Neuronal stem cell (in vitro differentiated cells): Measurements from ENCODE around the gene PPP1R8.

Experiments
- DNase-seq: peaks from one replicate; pipeline ENCODE4 v3.0.0-alpha.2; 2013; ENCODE audit warnings: low spot score
- H2AFZ ChIP-seq: one replicate; pipeline ENCODE4 v1.6.1; 2013; ENCODE audit warnings: mild to moderate bottlenecking, low read length, inconsistent platforms
- H2AK5ac ChIP-seq: 2 replicates; pipeline ENCODE4 v1.6.1; 2013; ENCODE audit warnings: low read depth, mild to moderate bottlenecking, inconsistent platforms, low read length, moderate library complexity, mixed read lengths
- H2BK120ac ChIP-seq: 2 replicates; pipeline ENCODE4 v1.6.1; 2013; ENCODE audit warnings: low read depth, mild to moderate bottlenecking, inconsistent platforms, low read length, moderate library complexity, mixed read lengths
- H2BK12ac ChIP-seq: one replicate; pipeline ENCODE4 v1.6.1; 2013; ENCODE audit warnings: low read length, inconsistent platforms
- H2BK15ac ChIP-seq: 2 replicates; pipeline ENCODE4 v1.6.1; 2013; ENCODE audit warnings: mild to moderate bottlenecking, low read length, inconsistent platforms, mixed read lengths
- H2BK5ac ChIP-seq: one replicate; pipeline ENCODE4 v1.6.1; 2013; ENCODE audit warnings: inconsistent platforms, mild to moderate bottlenecking, low read length, moderate library complexity
- H3K14ac ChIP-seq: one replicate; pipeline ENCODE4 v1.6.1; 2013; ENCODE audit warnings: low read length, inconsistent platforms
- H3K18ac ChIP-seq: 2 replicates; pipeline ENCODE4 v1.6.1; 2013; ENCODE audit warnings: low read length, inconsistent platforms
- H3K23ac ChIP-seq: 2 replicates; pipeline ENCODE4 v1.6.1; 2013; ENCODE audit warnings: low read depth, mild to moderate bottlenecking, mixed read lengths, low read length, inconsistent platforms; ENCODE audit not compliant: poor library complexity
- H3K27ac ChIP-seq: replicated peaks from 3 replicates; pipeline ENCODE4 v1.5.1; 2013; ENCODE audit warnings: low read length, inconsistent platforms
- H3K27me3 ChIP-seq, 3 experiments: 2 replicates each; pipeline ENCODE4 v1.6.1; 2013; ENCODE audit warnings: low read length in 3 of 3, mild to moderate bottlenecking in 2 of 3, inconsistent platforms in 1 of 3, low read depth in 1 of 3, mixed read lengths in 1 of 3, moderate library complexity in 1 of 3; ENCODE audit not compliant: control insufficient read depth in 3 of 3, insufficient read depth in 3 of 3
- H3K36me3 ChIP-seq, 2 donors: replicated peaks in 1 of 2; 2 replicates each; pipeline ENCODE4 v1.6.1; 2013; ENCODE audit warnings: low read length in 2 of 2; ENCODE audit not compliant: control insufficient read depth in 2 of 2, insufficient read depth in 2 of 2
- H3K4ac ChIP-seq: 2 replicates; pipeline ENCODE4 v1.6.1; 2013; ENCODE audit warnings: inconsistent platforms, mild to moderate bottlenecking, low read length, moderate library complexity
- H3K4me1 ChIP-seq, 2 donors: 1 replicate in 1 of 2; 2 replicates in 1 of 2; pipeline ENCODE4 v1.6.1; 2013; ENCODE audit warnings: low read length in 2 of 2, low read depth in 1 of 2; ENCODE audit not compliant: control insufficient read depth in 2 of 2, insufficient read depth in 1 of 2
- H3K4me2 ChIP-seq: one replicate; pipeline ENCODE4 v1.6.1; 2013; ENCODE audit warnings: mild to moderate bottlenecking, low read length, inconsistent platforms; ENCODE audit not compliant: insufficient read depth, poor library complexity, severe bottlenecking
- H3K4me3 ChIP-seq, 2 donors: 2 replicates each; pipeline ENCODE4 v1.5.1; 2013; ENCODE audit warnings: low read length in 2 of 2, mild to moderate bottlenecking in 2 of 2, inconsistent platforms in 1 of 2, moderate library complexity in 1 of 2
- H3K79me1 ChIP-seq: one replicate; pipeline ENCODE4 v1.6.1; 2013; ENCODE audit warnings: low read depth, mild to moderate bottlenecking, inconsistent platforms, low read length, moderate library complexity
- H3K9ac ChIP-seq: one replicate; pipeline ENCODE4 v1.6.1; 2013; ENCODE audit warnings: mild to moderate bottlenecking, low read depth, low read length, inconsistent platforms; ENCODE audit not compliant: poor library complexity
- H3K9me3 ChIP-seq, 2 donors: replicated peaks in 1 of 2; 2 replicates each; pipeline versions ENCODE3 to v1.6.1; 2013; ENCODE audit warnings: low read length in 2 of 2, mild to moderate bottlenecking in 2 of 2, inconsistent platforms in 1 of 2, low read depth in 1 of 2, mixed read lengths in 1 of 2, moderate library complexity in 1 of 2; ENCODE audit not compliant: control insufficient read depth in 2 of 2, insufficient read depth in 1 of 2
- H4K8ac ChIP-seq: one replicate; pipeline ENCODE4 v1.6.1; 2013; ENCODE audit warnings: low read depth, mild to moderate bottlenecking, inconsistent platforms, low read length, moderate library complexity
- H4K91ac ChIP-seq: one replicate; pipeline ENCODE4 v1.6.1; 2013; ENCODE audit warnings: low read length, low read depth, mild to moderate bottlenecking, inconsistent platforms; ENCODE audit not compliant: poor library complexity
- WGBS, 2 donors: extraction: QIAGEN DNeasy Blood & Tissue Kit; methylation state at CpG; one replicate each; pipeline ENCODE4 v1.1.7; 2013; ENCODE audit warnings: missing lambda C conversion rate in 2 of 2, mixed read lengths in 1 of 2; ENCODE audit not compliant: insufficient read length in 2 of 2, insufficient replicate concordance in 1 of 2; ENCODE audit errors: extremely low coverage in 2 of 2; 5-methylcytosine and 5-hydroxymethylcytosine counted together

Gene PPP1R8

DNA sequence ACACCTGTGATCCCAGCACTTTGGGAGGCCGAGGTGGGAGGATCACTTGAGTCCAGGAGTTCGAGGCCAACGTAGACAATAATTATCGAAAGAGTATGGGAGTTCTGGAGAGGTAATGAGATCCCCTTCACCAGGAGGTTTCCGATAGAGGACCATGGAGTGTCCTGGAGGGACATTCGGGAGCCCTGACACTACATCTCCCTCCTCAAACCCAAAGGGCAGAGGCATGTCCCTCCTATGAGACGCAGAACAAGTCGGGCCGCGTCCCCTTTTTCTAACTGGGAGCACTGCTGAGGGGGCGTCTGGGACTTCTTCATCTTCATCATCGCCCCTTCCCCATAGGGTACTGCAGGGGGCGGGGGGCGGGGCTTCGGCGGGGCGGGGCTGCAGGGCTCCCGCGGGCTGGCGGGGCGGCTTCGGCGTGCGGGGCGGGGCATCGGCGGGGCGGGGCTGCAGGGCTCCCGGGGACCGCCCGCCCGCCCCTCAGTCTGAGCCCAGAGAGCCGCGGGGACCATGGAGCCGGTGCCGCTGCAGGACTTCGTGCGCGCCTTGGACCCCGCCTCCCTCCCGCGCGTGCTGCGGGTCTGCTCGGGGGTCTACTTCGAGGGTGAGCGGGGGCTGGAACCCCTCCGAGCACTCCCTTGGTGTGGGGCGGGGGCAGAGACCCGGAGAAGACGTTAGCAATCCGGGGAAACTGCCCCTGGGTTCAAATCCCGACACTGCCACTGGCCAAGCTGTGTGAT lies 41.6 kb downstream of the PPP1R8 start, which contains the start of gene THEMIS2:
THEMIS2 (plus strand) TSS at position 486 of the 743 bp plus-strand sequence; CDS start at position 514, 28 bp downstream.
- Histone ChIP-seq H2AK5ac (peak within 1 kb of the TSS; percentile 24), H3K14ac (no peak within 1 kb of the TSS), H2BK5ac (peak within 1 kb of the TSS; percentile 77), H4K8ac (no peak within 1 kb of the TSS), H3K4me3 (peak within 1 kb of the TSS; percentile 53 to 85), H3K4ac (peak within 1 kb of the TSS; percentile 5), H3K4me1 (peaks cover 8 to 10% of the 10 kb centered on the region in 2 donors), H3K4me2 (peak within 1 kb of the TSS; percentile 78), H2BK120ac (no peak within 1 kb of the TSS), H4K91ac (no peak within 1 kb of the TSS), H2AFZ (peak within 1 kb of the TSS; percentile 96), H3K9ac (peak within 1 kb of the TSS; percentile 81), H3K23ac (peak within 1 kb of the TSS; percentile 32), H3K36me3 (no peaks in the 10 kb centered on the region), H3K27me3 (peaks cover 4 to 14% (median 12%) of the 10 kb centered on the region in 3 experiments), H2BK15ac (peak within 1 kb of the TSS; percentile 91), H3K18ac (peak within 1 kb of the TSS; percentile 91), H3K9me3 (no peaks in the 10 kb centered on the region), H3K27ac (no peak within 1 kb of the TSS), H2BK12ac (peak within 1 kb of the TSS; percentile 2), H3K79me1 (no peaks in the 10 kb centered on the region)
- WGBS, 2 donors = no CpG with 5 or more reads among the region's 53 CpGs
- peak; percentile 58 for DNase-seq

DNA sequence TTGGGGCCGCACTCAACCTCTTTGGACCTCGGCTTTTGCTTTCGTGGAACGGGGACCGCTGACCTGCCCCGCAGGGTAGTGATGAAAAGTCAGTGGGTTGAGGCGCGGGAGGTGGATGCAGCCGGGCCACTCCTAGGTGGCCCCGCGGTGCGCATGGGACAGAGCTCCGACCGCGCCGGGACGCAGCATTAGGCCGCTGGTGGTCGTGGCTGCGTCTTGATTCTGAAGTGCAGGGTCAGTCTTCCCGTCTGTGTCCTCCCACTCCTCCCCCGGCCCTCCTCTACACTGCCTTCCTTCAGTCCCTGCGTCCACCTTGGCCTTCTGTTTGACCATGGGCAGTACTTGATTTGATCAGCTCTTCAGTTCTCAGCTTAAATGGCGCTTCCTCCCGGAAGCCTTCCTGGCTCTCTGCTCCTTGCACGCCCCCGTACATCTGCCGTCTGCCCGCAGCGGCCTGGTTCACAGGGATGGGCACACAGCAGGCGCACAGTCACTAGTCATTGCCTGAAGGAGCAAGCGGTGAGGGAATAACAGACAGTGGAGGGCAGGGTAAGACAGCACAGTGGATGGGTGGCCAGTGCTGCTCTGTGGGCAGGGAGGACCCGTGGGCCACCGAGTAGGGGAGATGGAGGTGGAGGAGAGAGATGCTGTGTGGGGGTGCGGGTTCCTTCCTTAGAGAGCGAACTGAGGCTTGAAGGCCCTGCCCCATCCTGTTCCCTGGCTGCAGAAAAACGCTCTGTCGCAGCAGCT lies 42.4 kb downstream of the PPP1R8 start:
- Histone ChIP-seq H2BK12ac (peak overlapping the region; percentile 2), H3K4ac (peak overlapping the region; percentile 5), H2BK15ac (peak overlapping the region; percentile 91), H2BK120ac (no peak overlapping the region), H3K4me3 (peak overlapping the region; percentile 53 to 85), H3K27ac (no peak overlapping the region), H3K9ac (peak overlapping the region; percentile 81), H3K27me3 (peaks cover 4 to 14% (median 12%) of the 10 kb centered on the region in 3 experiments), H2AK5ac (peak overlapping the region; percentile 24), H3K4me2 (peak overlapping the region; percentile 78), H3K9me3 (no peaks in the 10 kb centered on the region), H2AFZ (peak overlapping the region; percentile 96), H4K91ac (no peak overlapping the region), H3K14ac (no peak overlapping the region), H3K4me1 (peaks cover 8 to 10% of the 10 kb centered on the region in 2 donors), H2BK5ac (peak overlapping the region; percentile 77), H3K18ac (peak overlapping the region; percentile 12), H3K79me1 (no peaks in the 10 kb centered on the region), H3K36me3 (no peaks in the 10 kb centered on the region), H4K8ac (no peak overlapping the region), H3K23ac (peak overlapping the region; percentile 32)
- no peak for DNase-seq
- no CpG with 5 or more reads among the region's 38 CpGs for WGBS, 2 donors

DNA sequence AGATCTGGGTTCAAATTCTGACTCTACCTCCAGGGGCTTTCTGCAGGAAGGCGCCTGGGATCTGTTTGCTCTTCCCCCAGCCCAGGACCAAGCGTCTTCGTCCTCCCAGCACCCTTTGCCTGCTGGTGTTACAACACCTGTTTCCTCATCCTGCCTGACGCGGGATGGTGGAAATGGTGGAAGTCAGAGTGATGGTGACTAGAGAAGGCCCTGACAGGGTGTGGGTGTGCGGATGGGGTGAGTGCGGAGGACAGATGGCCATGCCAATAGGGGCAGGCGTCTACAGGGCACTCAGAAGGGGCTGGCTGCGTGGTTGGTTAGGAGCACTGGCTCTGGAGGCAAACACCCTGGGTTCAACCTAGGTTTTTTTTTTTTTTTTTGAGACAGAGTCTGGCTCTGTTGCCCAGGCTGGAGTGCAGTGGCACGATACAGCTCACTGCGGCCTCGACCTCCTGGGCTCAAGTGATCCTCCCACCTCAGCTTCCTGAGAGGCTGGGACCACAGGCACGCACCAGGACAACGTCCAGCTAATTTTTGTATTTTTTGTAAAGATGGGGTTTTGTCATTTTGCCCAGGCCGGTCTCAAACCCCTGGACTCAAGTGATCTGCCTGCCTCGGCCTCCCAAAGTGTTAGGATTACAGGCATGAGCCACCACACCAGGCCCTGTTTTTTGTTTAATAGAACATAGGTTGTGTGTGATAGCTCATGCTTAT lies 43.2 kb downstream of the PPP1R8 start:
- Histone ChIP-seq H3K18ac (no peak overlapping the region), H3K14ac (no peak overlapping the region), H4K8ac (no peak overlapping the region), H3K9me3 (no peaks in the 10 kb centered on the region), H2BK12ac (no peak overlapping the region), H2BK5ac (peak overlapping the region; percentile 62), H3K4me2 (no peak overlapping the region), H3K23ac (no peak overlapping the region), H2BK120ac (no peak overlapping the region), H3K4me1 (peaks cover 6 to 8% of the 10 kb centered on the region in 2 donors), H3K79me1 (no peaks in the 10 kb centered on the region), H3K4ac (no peak overlapping the region), H3K27me3 (peaks cover 4 to 14% (median 12%) of the 10 kb centered on the region in 3 experiments), H3K9ac (no peak overlapping the region), H2BK15ac (no peak overlapping the region), H4K91ac (no peak overlapping the region), H3K4me3 (no peak overlapping the region), H2AK5ac (no peak overlapping the region), H3K27ac (no peak overlapping the region), H2AFZ (no peak overlapping the region), H3K36me3 (no peaks in the 10 kb centered on the region)
- WGBS, 2 donors = no CpG with 5 or more reads among the region's 16 CpGs
- DNase-seq = no peak
